GM21360 (cell line): Measurements from ENCODE around the gene FCHSD1.

Experiments
- ATAC-seq: cut with Tn5 transposase; IDR thresholded peaks from one replicate; pipeline ENCODE4 v1.9.1; 2021; ENCODE audit warnings: mild to moderate bottlenecking, moderate library complexity; ENCODE audit not compliant: unreplicated experiment

FCHSD1 gene

DNA sequence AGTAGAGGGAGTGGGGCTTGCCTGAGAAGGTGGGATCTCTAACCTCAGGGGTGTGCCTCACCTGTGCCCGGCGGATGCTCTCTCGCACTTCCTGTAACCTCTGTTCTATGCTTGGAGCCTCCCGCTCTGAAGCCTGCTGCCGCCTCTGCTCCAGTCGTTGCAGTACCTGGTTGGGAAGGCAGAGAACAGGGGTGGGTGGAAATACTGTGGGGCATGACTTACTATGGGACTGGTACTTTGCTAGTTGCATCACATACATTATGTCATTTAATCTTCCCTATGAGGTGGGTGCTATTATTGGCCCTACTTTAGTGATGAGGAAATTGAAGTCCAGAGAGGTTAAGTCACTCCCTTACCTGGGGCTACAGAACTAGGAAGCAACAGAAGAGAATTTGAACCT, 5.2 kb downstream of the FCHSD1 start:
- no peak for ATAC-seq

DNA sequence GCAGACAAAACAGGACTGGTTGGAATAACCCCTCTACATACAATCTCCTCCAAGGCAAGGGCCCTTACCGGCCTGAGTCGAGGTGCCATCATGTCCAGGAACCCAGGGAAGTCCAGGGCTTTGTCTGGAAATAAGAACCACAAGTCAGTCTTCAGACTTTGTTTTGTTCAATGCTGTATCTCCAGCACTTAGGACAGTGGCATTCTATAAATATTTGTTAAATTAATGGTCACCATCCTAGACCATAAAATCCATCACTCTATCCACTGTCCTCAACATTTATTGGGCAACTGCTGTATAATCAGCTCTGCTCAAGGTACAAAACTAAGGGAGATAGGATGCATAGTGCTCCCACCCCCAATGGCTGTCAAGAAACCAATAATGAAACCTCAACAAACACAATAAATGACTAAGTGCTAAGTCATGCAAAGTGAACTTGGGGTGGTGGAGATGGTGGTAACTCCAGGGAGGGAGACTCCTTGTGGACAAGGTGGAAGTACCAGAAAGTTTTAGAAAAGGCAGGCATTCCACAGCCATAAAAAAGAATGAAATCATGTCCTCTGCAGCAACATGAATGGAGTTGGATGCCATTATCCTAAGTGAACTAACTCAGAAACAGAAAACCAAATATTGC, 9.5 kb downstream of the FCHSD1 start:
- ATAC-seq = peak; percentile 43

DNA sequence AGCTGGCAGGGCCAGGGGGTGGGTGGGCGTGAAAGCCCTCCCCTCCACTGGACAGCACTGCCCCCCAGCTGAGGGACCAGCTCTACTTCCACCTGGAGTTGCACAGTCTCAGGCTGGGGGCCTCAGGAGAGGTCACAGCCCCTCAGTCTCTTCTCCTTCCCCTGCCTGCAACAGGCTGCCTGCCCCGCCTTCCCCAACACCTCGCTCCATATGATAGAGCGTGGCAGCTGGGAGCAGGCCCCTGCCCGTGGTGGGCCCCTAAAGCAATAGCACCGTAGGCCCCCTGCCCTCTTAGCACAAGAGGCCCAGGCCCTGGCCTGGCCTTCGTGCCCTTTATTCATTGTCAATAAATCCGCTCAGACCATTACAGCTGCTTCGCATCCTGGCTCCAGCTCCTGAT, 10.5 kb downstream of the FCHSD1 start:
- no peak for ATAC-seq

DNA sequence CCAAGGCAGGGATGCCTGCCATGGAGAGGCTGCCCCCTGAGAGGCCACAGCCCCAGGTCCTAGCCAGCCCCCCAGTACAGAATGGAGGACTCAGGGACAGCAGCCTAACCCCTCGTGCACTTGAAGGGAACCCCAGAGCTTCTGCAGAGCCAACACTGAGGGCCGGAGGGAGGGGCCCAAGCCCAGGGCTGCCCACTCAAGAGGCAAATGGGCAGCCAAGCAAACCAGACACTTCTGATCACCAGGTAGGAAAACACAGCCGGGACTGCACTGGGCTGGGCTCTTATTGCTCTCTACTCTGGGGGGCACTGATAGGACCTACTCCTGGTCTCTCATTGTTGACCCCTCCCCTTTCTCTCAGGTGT, 11.2 kb downstream of the FCHSD1 start:
- ATAC-seq = no peak

DNA sequence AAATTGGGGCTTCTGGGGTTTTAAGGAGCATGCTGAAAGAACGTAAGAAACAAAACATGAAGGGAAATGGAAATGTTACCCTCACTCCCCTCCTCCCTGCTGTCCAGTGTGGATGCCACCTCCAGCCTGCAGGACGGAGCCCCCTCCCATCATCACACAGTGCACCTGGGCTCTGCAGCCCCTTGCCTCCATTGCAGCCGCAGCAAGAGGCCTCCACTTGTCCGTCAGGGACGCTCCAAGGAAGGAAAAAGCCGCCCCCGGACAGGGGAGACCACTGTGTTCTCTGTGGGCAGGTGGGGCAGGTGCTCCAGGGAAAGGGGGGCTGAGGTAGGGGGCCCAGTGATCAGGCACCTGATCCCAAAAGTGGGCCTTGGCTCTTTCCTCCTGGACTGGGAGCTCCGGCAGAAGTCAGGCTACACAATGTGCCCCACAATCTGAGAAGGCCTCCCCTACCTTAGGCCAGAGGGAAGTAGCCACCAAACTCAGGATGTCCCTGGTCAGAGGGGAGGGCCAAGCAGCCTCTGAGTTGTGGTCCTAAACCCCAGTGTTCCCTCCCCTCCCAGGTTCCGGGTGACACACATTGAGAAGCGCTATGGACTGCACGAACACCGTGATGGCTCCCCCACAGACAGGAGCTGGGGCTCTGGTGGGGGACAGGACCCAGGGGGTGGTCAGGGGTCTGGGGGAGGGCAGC, 11.7 kb downstream of the FCHSD1 start:
- ATAC-seq = no peak

DNA sequence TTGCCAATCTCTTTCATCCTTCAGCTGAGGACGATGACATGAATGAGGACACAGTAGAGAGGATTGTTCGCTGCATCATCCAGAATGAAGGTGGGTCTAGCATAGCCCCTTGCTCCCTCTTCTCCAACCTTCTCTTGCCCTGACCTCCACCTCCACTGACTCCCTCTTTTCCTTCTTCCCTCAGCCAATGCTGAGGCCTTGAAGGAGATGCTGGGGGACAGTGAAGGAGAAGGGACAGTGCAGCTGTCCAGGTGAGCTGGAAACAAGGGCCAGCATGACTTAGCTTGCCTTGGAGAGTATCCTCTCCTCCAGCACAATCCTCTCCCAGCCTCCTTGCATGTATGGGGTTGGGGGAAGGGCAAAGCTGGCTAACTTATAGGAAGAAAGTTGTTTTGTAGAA, 12.4 kb downstream of the FCHSD1 start:
- no peak for ATAC-seq

DNA sequence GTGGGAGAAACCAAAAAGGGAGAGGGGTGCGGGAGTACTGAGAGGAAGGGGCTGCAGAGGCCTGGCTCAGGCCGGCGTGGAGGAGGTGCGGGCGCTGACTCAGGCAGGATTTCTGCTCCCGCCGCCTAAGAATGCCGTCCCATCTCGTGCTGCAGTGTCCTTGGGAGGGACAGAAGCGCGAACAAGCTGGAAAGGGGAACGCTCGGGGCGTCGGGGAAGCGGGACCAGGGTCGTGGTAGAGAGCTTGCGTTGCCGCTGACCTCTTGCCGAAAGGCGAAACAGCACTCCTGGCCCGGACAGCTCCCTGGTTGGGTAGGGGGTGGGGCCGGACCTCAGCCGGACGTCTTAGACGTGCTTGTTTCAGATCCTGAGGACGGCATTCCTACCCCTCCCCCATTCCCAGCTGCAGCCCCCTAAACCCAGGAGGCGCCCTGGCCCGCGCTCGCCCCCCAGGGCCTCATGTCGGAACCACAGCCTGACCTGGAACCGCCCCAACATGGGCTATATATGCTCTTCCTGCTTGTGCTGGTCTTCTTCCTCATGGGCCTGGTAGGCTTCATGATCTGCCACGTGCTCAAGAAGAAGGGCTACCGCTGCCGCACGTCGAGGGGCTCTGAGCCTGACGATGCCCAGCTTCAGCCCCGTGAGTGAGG, 13.3 kb downstream of the FCHSD1 start:
- peak; percentile 24 for ATAC-seq

DNA sequence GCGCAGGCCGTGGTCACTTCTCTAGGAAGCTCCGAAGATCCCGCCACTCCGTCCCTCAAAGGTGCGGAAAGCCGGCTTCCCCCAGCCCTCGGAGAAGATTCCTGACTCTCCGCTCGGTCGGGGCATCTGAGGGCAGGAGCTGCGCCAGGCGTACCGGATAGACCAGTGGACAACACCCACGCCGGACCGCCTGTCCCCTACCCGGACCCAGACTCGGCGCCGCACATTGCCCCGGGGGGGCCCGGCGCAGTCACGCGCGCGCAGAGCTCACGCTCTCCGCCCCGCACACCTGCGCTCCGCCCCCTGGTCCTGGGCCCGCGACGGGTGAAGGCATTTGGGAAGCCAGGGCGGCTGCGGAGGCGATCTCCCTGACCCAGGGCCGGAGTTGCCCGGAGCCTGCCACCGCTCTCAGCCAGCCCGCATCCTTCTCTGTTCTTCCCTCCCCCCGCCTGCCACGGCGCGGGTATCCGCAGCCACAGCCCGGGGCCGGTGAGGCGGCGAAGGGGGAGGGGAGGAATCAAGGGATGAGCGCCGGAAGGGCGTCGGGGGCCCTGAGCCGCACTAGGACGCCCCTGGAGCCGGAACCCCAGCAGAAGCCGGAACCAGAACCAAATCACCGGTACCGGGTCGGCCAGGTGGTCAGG, 14.0 kb downstream of the FCHSD1 start:
- ATAC-seq = peak; percentile 20

DNA sequence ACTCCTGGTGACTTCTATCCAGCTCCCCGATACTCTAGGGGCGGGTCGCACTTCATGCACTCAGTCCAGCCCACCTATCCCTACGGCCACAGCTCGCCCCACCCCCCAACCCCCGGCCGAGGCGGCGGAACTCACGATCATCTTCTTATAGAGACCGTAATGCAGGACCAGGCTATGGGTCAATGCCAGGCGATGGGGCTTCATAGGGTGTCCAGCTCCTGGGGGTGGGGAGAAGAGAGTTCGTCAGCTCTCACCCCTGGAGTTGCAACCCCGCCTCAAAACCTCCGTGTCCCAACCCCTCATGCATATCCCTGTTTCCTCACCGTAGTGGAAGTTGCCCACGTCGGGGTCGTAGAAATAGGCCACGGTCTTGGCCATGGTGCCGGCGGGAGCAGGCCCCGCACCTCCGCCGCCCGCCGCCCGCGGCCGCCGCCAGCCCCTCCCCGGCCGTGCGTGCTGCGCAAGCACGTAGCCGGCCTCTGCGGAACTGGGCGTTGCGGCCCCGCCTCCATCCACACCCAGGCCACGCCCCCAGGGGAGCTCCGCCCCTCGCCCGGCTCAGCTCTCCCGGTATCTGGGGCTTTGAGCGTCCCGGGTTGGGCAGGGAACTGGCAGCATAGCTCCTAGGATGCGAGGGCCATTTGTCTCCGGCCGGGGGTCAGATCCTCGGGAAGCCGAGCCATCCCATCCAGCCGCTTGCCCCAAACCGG, 14.7 kb downstream of the FCHSD1 start, which contains the start of the genes HDAC3 and RELL2:
Gene HDAC3, minus strand, starts transcription at position 437 of the 710 bp plus-strand sequence. Its CDS starts 59 bp downstream, at position 378.
Gene RELL2, plus strand, starts transcription at position 585 of the 710 bp plus-strand sequence. CDS start 1,229 bp downstream, outside the sequence.
- ATAC-seq = peak; percentile 60

DNA sequence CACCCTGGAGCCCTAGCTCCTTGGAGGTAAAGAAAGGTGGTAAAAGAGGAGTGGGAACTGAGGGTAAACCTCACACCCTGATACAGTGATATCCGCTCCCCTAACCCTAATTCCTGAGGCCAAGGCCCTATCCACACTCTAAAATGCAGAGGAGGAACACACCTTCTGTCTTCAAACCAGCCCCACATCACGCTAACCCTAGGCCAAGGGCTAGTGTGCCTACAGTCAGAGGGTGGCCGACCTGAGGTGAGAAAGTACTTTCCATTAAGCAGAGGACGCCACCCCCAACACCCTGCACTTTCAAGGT, 15.2 kb downstream of the FCHSD1 start:
- ATAC-seq = no peak

DNA sequence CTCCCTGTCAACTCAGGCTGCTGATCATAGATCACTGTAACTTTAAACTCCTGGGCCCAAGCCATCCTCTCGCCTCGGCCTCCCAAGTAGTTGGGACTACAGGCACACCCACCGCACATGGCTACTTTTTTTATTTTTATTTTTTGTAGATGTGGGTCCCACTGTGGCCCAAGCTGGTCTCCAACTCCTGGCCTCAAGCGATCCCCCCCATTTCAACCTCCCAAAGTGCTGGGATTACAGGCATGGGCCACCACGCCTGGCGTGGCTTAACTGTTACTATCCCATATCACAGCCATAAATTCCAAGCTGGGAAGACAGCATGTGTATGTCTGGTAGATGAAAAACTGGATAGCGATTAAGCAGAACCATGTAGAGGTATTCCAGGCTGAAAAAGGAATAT, 15.6 kb downstream of the FCHSD1 start:
- no peak for ATAC-seq

DNA sequence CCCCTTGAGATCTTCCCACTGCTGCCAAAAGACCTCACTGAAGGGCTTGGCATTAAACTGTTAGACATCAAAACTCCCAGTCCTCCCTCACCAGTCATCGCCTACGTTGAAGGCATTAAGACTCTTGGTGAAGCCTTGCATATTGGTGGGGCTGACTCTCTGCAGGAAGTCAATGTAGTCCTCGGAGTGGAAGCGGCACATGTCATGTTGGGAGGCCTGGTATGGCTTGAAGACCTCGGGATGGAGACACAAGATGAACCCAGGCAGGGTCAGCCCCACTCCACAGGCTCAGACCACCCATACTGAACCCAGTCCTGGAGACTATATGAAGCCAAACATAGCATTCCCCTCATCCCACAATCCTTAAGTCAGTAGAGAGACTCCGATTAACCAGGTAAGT, 16.5 kb downstream of the FCHSD1 start:
- ATAC-seq = no peak

DNA sequence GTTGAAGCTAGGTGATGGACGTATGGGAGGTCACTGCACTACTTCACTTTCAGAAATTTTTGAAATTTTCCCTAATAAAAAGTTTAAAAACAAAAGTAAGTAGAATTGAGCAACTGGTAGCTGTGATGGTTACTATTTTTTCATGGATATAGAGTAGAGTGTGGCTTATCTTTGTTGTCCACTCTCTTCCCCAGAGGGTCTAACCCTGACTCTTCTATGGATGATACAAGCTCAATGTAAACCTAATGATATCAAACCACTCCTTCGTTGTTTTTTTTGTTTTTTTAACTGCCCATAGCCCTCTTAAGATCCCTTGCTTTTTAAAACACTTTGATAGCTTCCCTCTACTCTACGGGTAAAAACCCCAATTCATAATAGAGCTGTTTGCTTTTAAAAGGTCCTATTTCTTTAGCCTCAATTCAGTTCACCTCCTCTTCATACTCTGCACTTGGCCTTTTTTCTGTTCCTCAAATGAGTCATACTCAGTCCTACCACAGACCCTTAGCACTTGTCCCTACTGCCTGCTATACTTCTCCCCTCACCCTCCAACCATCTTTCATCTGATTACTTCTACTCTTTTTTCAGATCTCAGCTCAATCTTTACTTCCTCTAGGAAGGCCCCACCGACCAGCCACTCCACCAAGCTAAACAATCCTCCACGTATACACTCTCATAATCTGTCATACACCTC, 17.2 kb downstream of the FCHSD1 start:
- peak; percentile 71 for ATAC-seq

DNA sequence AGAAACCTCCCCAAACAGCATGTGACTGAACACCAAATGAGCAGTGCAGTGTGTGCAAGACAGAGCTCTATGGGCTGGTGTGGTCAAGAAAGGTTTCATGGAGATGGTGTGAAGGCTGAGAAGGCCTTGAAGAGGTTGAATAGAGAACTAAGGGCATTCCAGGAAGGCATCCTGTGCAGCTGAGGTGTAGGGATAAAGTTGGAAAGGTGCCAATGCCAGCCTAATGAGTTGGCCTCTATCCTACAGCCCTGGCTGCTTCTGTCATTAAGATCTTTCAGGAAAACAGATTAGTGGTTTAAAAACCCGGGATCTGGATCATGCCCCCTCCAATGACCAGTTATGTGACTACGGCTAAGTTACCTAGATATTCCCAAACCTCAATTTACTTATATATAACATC, 18.6 kb downstream of the FCHSD1 start:
- ATAC-seq = no peak

DNA sequence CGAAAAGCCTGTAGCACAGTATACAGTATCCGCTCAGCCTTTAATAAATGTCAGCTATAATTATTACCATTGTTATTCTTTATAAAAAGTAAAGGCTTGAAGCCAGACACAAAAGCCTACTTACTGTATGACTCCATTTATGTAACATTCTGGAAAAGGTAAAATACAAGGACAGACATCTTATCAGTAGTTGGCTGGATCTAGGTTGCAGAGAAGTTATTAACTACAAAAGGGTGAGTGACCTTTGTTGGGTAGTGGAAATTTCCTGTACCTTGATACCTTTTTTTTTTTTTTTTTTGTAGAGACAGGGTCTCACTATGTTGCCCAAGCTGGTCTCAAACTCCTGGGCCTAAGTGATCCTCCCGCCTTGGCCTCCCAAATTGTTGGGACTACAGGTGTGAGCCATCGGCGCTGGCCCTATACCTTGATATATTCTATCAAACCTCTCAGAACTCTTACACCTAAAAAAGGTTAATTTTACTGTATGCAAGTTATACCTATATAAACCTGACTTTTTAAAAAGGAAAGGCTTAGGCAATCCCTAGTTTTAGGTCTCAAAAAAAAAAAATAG, 20.6 kb downstream of the FCHSD1 start:
- ATAC-seq = no peak

DNA sequence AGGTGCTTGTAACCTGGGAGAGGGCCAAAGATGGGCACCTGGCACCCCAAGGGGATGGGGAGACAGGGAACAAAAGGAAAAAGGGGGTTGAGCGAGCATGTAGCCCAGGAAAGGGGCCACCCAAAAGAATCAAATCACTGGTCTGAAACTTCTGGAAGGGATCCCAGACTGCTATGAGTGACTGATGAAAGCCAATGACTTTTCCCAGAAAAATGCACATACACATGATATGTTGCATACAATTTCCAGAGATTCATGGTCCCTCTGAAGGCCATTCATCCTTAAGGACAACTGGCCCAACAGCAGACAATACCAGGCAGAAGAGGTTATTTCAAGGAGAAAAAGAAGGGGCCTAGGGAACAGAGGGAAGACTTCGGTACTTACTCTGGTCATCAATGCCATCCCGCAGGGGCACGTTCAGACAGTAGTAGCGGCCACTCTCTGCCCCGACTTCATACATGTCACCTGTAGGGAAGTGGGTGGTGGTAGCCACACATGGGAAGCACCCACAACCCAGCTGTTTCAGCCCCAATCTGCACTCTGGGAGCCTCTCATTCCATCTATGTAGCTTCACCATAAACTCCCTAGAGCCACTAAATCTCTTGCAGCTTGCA, 22.9 kb downstream of the FCHSD1 start:
- no peak for ATAC-seq

DNA sequence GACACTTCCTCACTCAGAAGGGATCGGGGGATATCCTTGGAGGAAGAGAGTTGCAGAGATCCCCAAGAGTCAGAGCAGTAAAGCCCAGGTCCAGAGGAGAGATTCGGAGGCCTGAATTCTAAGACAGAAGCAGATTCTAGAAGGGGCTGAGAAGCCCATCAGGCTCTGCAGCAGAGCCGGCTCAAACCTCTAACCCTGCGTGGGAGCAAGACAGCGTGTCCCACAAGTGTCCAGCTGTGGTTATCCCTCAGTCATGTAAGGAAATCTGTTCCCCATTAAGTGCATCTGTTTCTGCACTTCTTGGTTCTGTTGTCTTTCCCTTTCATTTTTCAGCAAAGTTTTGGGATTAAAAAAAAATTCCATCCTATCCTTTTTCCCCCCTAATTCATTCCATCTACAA, 27.6 kb downstream of the FCHSD1 start:
- no peak for ATAC-seq

DNA sequence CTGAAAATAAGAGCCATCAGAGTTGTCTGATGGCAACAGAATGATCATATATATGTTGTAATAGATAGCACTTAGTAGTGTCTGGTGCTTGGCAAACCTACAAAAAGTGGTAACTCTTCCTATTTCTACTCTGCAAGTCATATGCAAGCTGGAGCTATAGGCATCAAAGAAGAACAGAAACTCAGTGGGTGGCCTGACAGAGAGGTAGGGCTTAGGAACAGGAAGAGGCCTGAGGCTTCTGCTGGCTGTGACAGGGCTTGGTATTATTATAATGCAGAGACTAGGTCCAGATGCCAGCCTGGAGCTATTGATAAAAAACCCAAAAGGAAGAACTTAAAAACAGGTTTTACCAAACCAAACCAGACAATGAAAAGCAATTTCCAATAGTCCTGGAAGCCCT, 28.0 kb downstream of the FCHSD1 start:
- peak; percentile 51 for ATAC-seq

DNA sequence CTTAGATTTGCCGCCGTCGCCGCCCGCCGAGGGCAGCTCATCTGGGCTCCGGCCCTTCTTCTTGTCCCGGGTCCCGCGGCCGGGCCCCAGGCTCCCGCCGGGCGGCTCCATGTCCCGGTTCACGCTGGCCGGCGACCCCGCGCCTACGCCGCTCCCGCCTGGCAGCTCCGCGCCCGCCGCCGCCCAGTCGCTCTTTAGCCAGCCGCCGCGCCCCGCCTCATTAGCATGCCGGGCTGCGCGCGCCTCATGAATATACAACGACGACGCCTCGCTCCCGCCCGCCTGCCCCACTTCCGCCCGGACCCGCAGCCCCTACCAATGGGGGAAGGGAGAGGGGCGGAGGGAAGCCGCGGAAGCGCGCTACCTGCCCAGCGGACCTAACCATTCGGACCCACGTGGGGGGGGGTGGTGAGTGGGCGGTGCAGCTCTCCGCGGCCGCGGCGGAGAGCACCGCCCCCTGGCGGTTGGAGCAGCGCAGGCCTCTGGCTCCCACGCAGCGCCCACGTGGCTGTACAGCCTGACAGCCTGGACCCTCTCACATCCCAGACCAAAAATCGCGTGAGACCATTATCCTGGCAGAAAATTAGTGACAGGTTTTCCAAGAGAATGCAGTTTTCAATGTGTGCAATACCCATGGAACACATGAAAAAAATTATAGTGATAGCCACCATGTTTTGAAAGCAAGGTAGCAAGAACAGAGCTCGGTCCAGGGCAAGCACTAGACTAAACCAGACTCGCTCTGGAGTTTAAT, 32.2 kb downstream of the FCHSD1 start, which contains the start of gene DIAPH1:
Gene DIAPH1, minus strand, starts transcription at position 197 of the 751 bp plus-strand sequence. Its CDS starts 86 bp downstream, at position 111.
- peak; percentile 80 for ATAC-seq
